ENCODE results near the gene KRT13. TPM values are rescaled to one million over a fixed set of nuclear protein-coding genes. Genes with fewer than 3 reads are reported as not detected.

KRT13 gene
- total RNA-seq, 1 experiment from 2014 or later = 1.4 TPM

- ChIA-PET POLR2A (ENCODE audit: unreplicated experiment) (no interaction called here), CTCF (interaction anchor here (0.6 kb wide), 1 partner anchor 19 kb away, joined by 3 read pairs; no protein-coding TSS in a partner anchor)
- peaks cover 1% of the 10 kb centered on the region; the same call in 1 of the 2 replicates for H3K36me3 ChIP-seq (ENCODE audit: low read depth, low read length)
- H3K9me3 ChIP-seq (ENCODE audit: low read length) = no peaks in the 10 kb centered on the region
- H3K4me3 ChIP-seq (ENCODE audit: low read length) = no peak overlapping the region
- no peaks in the 10 kb centered on the region for H3K9me2 ChIP-seq (replicated peaks; ENCODE audit: low read length)
- H4K20me1 ChIP-seq (ENCODE audit: low read length) = no peaks in the 10 kb centered on the region
- ATAC-seq (peak; percentile 57), DNase-seq (no peak)
- H3K27me3 ChIP-seq (ENCODE audit: low read length) = no peaks in the 10 kb centered on the region
- H3K79me2 ChIP-seq (ENCODE audit: low read length) = no peaks in the 10 kb centered on the region
- peaks cover 13% of the 10 kb centered on the region for H3K4me1 ChIP-seq (ENCODE audit: insufficient read depth, low read length)
- intact Hi-C loops (cut with micrococcal nuclease) = loop anchor here (10.0 kb wide), 1 partner anchor 706 kb away; no protein-coding TSS in a partner anchor
- no TSS peak for BruUV-seq (replicated peaks)
- no peak overlapping the region for H3K9ac ChIP-seq (ENCODE audit: low read length)
- no peak overlapping the region for H3K27ac ChIP-seq (ENCODE audit: low read length)
- H3F3A ChIP-seq (ENCODE audit: low read length, unreplicated experiment) = no peaks in the 10 kb centered on the region
- H3K4me2 ChIP-seq (ENCODE audit: low read length) = peak overlapping the region; percentile 32; the same call in 1 of the 2 replicates
- no peak overlapping the region for H2AFZ ChIP-seq (ENCODE audit: low read length)
- TF ChIP-seq EZH2 (IDR thresholded peaks at IDR 0.05; ENCODE audit: low read length, unreplicated experiment) (no peak), EZH2phosphoT487 (IDR thresholded peaks at IDR 0.05; ENCODE audit: borderline replicate concordance, low read length) (no peak), CTCF (conservative IDR thresholded peaks at IDR 0.05; ENCODE audit: low read depth, low read length) (no peak)
These were observed 5.7 kb upstream of the KRT13 start for GRCh38 chr17:41511116-41511515.

GRCh38 chr17:41510251-41511065 lies 5.0 kb upstream of the KRT13 start:
- Histone ChIP-seq H3F3A (ENCODE audit: low read length, unreplicated experiment) (no peaks in the 10 kb centered on the region), H3K9me2 (replicated peaks; ENCODE audit: low read length) (no peaks in the 10 kb centered on the region), H3K4me3 (ENCODE audit: low read length) (no peak overlapping the region), H3K9me3 (ENCODE audit: low read length) (no peaks in the 10 kb centered on the region), H3K4me2 (ENCODE audit: low read length) (peak overlapping the region; percentile 32; the same call in 1 of the 2 replicates), H2AFZ (ENCODE audit: low read length) (no peak overlapping the region), H3K36me3 (ENCODE audit: low read depth, low read length) (no peaks in the 10 kb centered on the region), H4K20me1 (ENCODE audit: low read length) (no peaks in the 10 kb centered on the region), H3K27ac (ENCODE audit: low read length) (no peak overlapping the region), H3K4me1 (ENCODE audit: insufficient read depth, low read length) (peaks cover 13% of the 10 kb centered on the region), H3K9ac (ENCODE audit: low read length) (no peak overlapping the region), H3K79me2 (ENCODE audit: low read length) (no peaks in the 10 kb centered on the region), H3K27me3 (ENCODE audit: low read length) (no peaks in the 10 kb centered on the region)
- no TSS peak for BruUV-seq (replicated peaks)
- TF ChIP-seq EZH2phosphoT487 (IDR thresholded peaks at IDR 0.05; ENCODE audit: borderline replicate concordance, low read length) (no peak), CTCF (conservative IDR thresholded peaks at IDR 0.05; ENCODE audit: low read depth, low read length) (no peak), EZH2 (IDR thresholded peaks at IDR 0.05; ENCODE audit: low read length, unreplicated experiment) (no peak)
- POLR2A ChIA-PET (ENCODE audit: unreplicated experiment) = interaction anchor here (0.7 kb wide), 1 partner anchor 253 kb away, joined by 3 read pairs; no protein-coding TSS in a partner anchor
- intact Hi-C loops (cut with micrococcal nuclease) = loop anchor here (10.0 kb wide), 1 partner anchor 706 kb away; no protein-coding TSS in a partner anchor
- CTCF ChIA-PET = interaction anchor here (0.6 kb wide), 1 partner anchor 20 kb away, joined by 3 read pairs; no protein-coding TSS in a partner anchor
- ATAC-seq (peak; percentile 15; the same call in 1 of the 2 replicates), DNase-seq (no peak)

Data from PC-3 (cell line).